ENCODE data around the gene CCSER2.

DNA sequence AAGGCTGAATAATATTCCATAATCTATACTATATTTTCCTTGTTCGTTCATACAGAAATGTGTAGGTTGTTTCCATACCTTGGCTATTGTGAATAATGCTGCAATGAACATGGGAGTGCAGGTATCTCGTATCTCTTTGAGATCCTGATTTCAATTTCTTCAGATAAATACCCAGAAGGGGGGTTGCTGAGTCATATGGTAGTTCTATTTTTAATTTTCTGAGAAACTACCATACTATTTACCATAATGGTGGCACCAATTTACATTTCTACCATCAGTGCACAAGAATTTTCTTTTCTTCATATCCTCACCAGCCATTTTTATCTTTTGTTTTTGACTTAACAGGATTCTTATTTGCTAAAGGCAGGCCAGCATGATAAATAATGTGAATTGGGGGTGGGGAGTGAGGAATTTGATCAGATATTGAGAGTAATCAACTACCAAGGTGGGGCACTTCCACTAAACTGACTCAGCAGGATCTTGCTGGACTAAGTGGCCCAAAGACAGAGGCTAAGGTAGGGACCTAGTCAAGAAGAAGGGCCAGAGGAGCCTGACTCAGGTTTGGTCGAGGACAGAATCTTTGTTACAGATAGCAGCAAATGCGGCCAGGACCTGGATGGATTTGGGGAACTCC, 21.5 kb upstream of the CCSER2 start:
- TF ChIP-seq, protein P1, sequence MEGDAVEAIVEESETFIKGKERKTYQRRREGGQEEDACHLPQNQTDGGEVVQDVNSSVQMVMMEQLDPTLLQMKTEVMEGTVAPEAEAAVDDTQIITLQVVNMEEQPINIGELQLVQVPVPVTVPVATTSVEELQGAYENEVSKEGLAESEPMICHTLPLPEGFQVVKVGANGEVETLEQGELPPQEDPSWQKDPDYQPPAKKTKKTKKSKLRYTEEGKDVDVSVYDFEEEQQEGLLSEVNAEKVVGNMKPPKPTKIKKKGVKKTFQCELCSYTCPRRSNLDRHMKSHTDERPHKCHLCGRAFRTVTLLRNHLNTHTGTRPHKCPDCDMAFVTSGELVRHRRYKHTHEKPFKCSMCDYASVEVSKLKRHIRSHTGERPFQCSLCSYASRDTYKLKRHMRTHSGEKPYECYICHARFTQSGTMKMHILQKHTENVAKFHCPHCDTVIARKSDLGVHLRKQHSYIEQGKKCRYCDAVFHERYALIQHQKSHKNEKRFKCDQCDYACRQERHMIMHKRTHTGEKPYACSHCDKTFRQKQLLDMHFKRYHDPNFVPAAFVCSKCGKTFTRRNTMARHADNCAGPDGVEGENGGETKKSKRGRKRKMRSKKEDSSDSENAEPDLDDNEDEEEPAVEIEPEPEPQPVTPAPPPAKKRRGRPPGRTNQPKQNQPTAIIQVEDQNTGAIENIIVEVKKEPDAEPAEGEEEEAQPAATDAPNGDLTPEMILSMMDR (conservative IDR thresholded peaks at IDR 0.05; ENCODE audit: low read depth, low read length): no peak
- TF ChIP-seq EZH2 (IDR thresholded peaks at IDR 0.05; ENCODE audit: borderline replicate concordance, low read depth, low read length, poor library complexity, severe bottlenecking): no peak

All from A673 (cell line).